Large intestine (tissue), 12 donors: Measurements from ENCODE around the gene ZNF497. TPM values are rescaled to one million over a fixed set of nuclear protein-coding genes. Genes with fewer than 3 reads are reported as not detected.
"Not testable (repeated sequence)": the region's sequence is repeated elsewhere in the genome, so short reads cannot be mapped to it uniquely, and the experiment has no call there.

ENCODE experiments used
- DNase-seq, 2 donors: peaks; one replicate each; pipeline versions ENCODE4 v3.0.0 to v3.0.0-alpha.2; 2013
- H3K27ac ChIP-seq: one replicate; pipeline ENCODE4 v1.5.1; 2013; ENCODE audit warnings: low read length
- H3K27me3 ChIP-seq: 2 replicates; pipeline ENCODE4 v1.6.1; 2013; ENCODE audit warnings: low read length; ENCODE audit not compliant: control insufficient read depth, insufficient read depth
- H3K36me3 ChIP-seq: 2 replicates; pipeline ENCODE4 v1.6.1; 2013; ENCODE audit warnings: low read length; ENCODE audit not compliant: control insufficient read depth, insufficient read depth
- H3K4me1 ChIP-seq: one replicate; pipeline ENCODE4 v1.6.1; 2013; ENCODE audit warnings: low read length; ENCODE audit not compliant: control insufficient read depth, insufficient read depth
- H3K4me3 ChIP-seq: one replicate; pipeline ENCODE4 v1.5.1; 2013; ENCODE audit warnings: low read length
- H3K9me3 ChIP-seq: one replicate; pipeline ENCODE4 v1.6.1; 2013; ENCODE audit warnings: mild to moderate bottlenecking, low read depth, low read length, moderate library complexity; ENCODE audit not compliant: control insufficient read depth
- WGBS: methylation state at CpG from one replicate; pipeline ENCODE4 v1.1.5; 2013; ENCODE audit warnings: low lambda C conversion rate; ENCODE audit not compliant: insufficient coverage; 5-methylcytosine and 5-hydroxymethylcytosine counted together
- long read RNA-seq, 11 donors: transcript quantifications; one replicate each; lab custom pipeline, GENCODE V29; 2026
- polyA plus RNA-seq: library from polyadenylated mRNA; unstranded; fragments of 120-200 nt; gene quantifications from one replicate; pipeline ENCODE4 v1.2.1, GENCODE V29; 2013

The ZNF497 gene
- polyA plus RNA-seq: 2.1 TPM
- long read RNA-seq, donor 1, partial matches to known transcripts: 0 of 1 reads
- long read RNA-seq, donor 1, other reads (novel, unspliced or antisense): 0 of 1 reads
- long read RNA-seq, donor 2, partial matches to known transcripts: 0 of 1 reads
- long read RNA-seq, donor 2, other reads (novel, unspliced or antisense): 0 of 1 reads
- long read RNA-seq, donor 3: 0 reads
- long read RNA-seq, donor 4: 0 reads
- long read RNA-seq, donor 5, partial matches to known transcripts: 0 of 1 reads
- long read RNA-seq, donor 5, other reads (novel, unspliced or antisense): 0 of 1 reads
- long read RNA-seq, donor 6, partial matches to known transcripts: 0 of 1 reads
- long read RNA-seq, donor 6, other reads (novel, unspliced or antisense): 0 of 1 reads
- long read RNA-seq, donor 7, partial matches to known transcripts: 0 of 1 reads
- long read RNA-seq, donor 7, other reads (novel, unspliced or antisense): 0 of 1 reads
- long read RNA-seq, donor 8: 0 reads
- long read RNA-seq, donor 9: 0 reads
- long read RNA-seq, donor 10, partial matches to known transcripts: 0 of 1 reads
- long read RNA-seq, donor 10, other reads (novel, unspliced or antisense): 0 of 1 reads
- long read RNA-seq, donor 11, partial matches to known transcripts: 0 of 1 reads
- long read RNA-seq, donor 11, other reads (novel, unspliced or antisense): 0 of 1 reads

- peaks cover 4% of the 10 kb centered on the region for H3K27me3 ChIP-seq
- H3K4me1 ChIP-seq: peaks cover 3% of the 10 kb centered on the region
- H3K9me3 ChIP-seq: peaks cover 2% of the 10 kb centered on the region
- WGBS: no CpG with 5 or more reads among the region's 74 CpGs
- peak; percentile 97 to 99 for DNase-seq
- H3K4me3 ChIP-seq: peak within 1 kb of the TSS; percentile 91
- peak within 1 kb of the TSS; percentile 99 for H3K27ac ChIP-seq
- no peaks in the 10 kb centered on the region for H3K36me3 ChIP-seq
These were observed at the start of gene ZNF497 for GRCh38 chr19:58362272-58362994. TSS of gene ZNF497 (minus strand) at chr19:58362751. CDS start at chr19:58357635, 5,116 bp downstream.

- Histone ChIP-seq H3K4me3 (peak overlapping the region; percentile 98), H3K36me3 (no peaks in the 10 kb centered on the region), H3K4me1 (no peaks in the 10 kb centered on the region), H3K27me3 (no peaks in the 10 kb centered on the region), H3K9me3 (peaks cover 4% of the 10 kb centered on the region), H3K27ac (peak overlapping the region; percentile 86)
- no peak for DNase-seq
- WGBS: no CpG with 5 or more reads among the region's 34 CpGs
These were observed 46.6 kb upstream of the ZNF497 start for GRCh38 chr19:58409010-58409790.

GRCh38 chr19:58408152-58409009 is 45.8 kb upstream of the ZNF497 start, which contains the start of gene ZNF584:
TSS of gene ZNF584 (plus strand) at chr19:58408649. CDS start at chr19:58409148, 499 bp downstream.
- no CpG with 5 or more reads among the region's 100 CpGs for WGBS
- DNase-seq: peak; percentile 95 to 97
- Histone ChIP-seq H3K27ac (peak within 1 kb of the TSS; percentile 86), H3K4me1 (peaks cover 4% of the 10 kb centered on the region), H3K4me3 (peak within 1 kb of the TSS; percentile 98), H3K27me3 (no peaks in the 10 kb centered on the region), H3K36me3 (no peaks in the 10 kb centered on the region), H3K9me3 (peaks cover 4% of the 10 kb centered on the region)

- peak in 1 of 2 donors; percentile 57 for DNase-seq
These were observed 45.2 kb upstream of the ZNF497 start for GRCh38 chr19:58407658-58408151.

GRCh38 chr19:58406818-58407657 is 44.5 kb upstream of the ZNF497 start:
- no peaks in the 10 kb centered on the region for H3K27me3 ChIP-seq
- H3K9me3 ChIP-seq: peaks cover 4% of the 10 kb centered on the region
- peak in 1 of 2 donors; percentile 26 for DNase-seq
- H3K27ac ChIP-seq: no peak overlapping the region
- WGBS: no CpG with 5 or more reads among the region's 10 CpGs
- no peaks in the 10 kb centered on the region for H3K36me3 ChIP-seq
- H3K4me3 ChIP-seq: peak overlapping the region; percentile 98
- peaks cover 6% of the 10 kb centered on the region for H3K4me1 ChIP-seq

More at GRCh38 chr19:58407658-58408151, 45.2 kb upstream of the ZNF497 start:
- H3K9me3 ChIP-seq: peaks cover 4% of the 10 kb centered on the region
- no CpG with 5 or more reads among the region's 22 CpGs for WGBS
- no peaks in the 10 kb centered on the region for H3K36me3 ChIP-seq
- peaks cover 4% of the 10 kb centered on the region for H3K4me1 ChIP-seq
- peak overlapping the region; percentile 98 for H3K4me3 ChIP-seq
- peak overlapping the region; percentile 86 for H3K27ac ChIP-seq
- no peaks in the 10 kb centered on the region for H3K27me3 ChIP-seq

- not testable (repeated sequence) for H3K36me3 ChIP-seq, H3K9me3 ChIP-seq, H3K4me3 ChIP-seq, H3K27me3 ChIP-seq
- peak; percentile 69 to 87 for DNase-seq
- H3K4me1 ChIP-seq: peaks cover 16% of the 10 kb centered on the region
- H3K27ac ChIP-seq: peak overlapping the region; percentile 17
- 40% methylated on average over 1 of the region's 5 CpGs for WGBS
These were observed 41.4 kb upstream of the ZNF497 start for GRCh38 chr19:58403920-58404478.

GRCh38 chr19:58401840-58402421 is 39.4 kb upstream of the ZNF497 start:
- Histone ChIP-seq H3K27me3 (peaks cover 15% of the 10 kb centered on the region), H3K9me3 (no peaks in the 10 kb centered on the region), H3K36me3 (no peaks in the 10 kb centered on the region), H3K27ac (peak overlapping the region; percentile 86), H3K4me3 (peak overlapping the region; percentile 83), H3K4me1 (peaks cover 16% of the 10 kb centered on the region)
- WGBS: no CpG with 5 or more reads among the region's 23 CpGs
- peak in 1 of 2 donors; percentile 34 for DNase-seq
